Measurements from ENCODE around the gene MAGI1.

MAGI1 gene

DNA sequence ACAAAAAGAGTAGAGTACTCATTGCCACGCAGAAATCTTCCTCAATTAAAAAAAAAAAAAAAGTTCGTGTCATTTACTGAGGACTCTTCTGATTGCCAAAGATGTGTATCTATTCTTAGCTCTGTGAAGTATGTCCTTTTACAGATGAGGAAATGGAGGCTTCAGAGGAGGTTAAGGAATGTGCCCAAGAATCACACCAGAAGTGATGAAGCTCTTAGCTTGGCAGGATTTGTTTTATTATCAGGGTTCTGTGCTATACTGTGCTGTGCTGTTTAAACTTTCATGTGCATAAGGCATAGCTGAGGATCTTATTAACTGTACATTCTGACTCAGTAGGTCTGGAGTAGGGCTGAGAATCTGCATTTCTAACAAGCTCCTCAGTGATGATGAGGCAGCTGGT lies 685.8 kb downstream of the MAGI1 start:
- ChIA-PET POLR2A (no interaction called here), CTCF (interaction anchor here (1.3 kb wide), 1 partner anchor 10 kb away, joined by 3 read pairs; no protein-coding TSS in a partner anchor)
- TF ChIP-seq FOXK2 (IDR thresholded peaks at IDR 0.05) (no peak), FOXM1 (IDR thresholded peaks at IDR 0.05; ENCODE audit: borderline replicate concordance) (no peak), HDGF (IDR thresholded peaks at IDR 0.05; ENCODE audit: borderline replicate concordance) (no peak), ZNF384 (IDR thresholded peaks at IDR 0.05) (no peak), ELF4 (IDR thresholded peaks at IDR 0.05) (no peak), LEF1 (IDR thresholded peaks at IDR 0.05; ENCODE audit: borderline replicate concordance) (no peak), L3MBTL2 (conservative IDR thresholded peaks at IDR 0.05) (no peak), ARNT (IDR thresholded peaks at IDR 0.05) (no peak), NFRKB (IDR thresholded peaks at IDR 0.05) (no peak), BHLHE40 (IDR thresholded peaks at IDR 0.05; ENCODE audit: borderline replicate concordance) (no peak), SP1 (IDR thresholded peaks at IDR 0.05) (no peak)
- TF ChIP-seq, protein P1, sequence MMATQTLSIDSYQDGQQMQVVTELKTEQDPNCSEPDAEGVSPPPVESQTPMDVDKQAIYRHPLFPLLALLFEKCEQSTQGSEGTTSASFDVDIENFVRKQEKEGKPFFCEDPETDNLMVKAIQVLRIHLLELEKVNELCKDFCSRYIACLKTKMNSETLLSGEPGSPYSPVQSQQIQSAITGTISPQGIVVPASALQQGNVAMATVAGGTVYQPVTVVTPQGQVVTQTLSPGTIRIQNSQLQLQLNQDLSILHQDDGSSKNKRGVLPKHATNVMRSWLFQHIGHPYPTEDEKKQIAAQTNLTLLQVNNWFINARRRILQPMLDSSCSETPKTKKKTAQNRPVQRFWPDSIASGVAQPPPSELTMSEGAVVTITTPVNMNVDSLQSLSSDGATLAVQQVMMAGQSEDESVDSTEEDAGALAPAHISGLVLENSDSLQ (IDR thresholded peaks at IDR 0.05): no peak
- DNase-seq (ENCODE audit: extremely low spot score): no peak

DNA sequence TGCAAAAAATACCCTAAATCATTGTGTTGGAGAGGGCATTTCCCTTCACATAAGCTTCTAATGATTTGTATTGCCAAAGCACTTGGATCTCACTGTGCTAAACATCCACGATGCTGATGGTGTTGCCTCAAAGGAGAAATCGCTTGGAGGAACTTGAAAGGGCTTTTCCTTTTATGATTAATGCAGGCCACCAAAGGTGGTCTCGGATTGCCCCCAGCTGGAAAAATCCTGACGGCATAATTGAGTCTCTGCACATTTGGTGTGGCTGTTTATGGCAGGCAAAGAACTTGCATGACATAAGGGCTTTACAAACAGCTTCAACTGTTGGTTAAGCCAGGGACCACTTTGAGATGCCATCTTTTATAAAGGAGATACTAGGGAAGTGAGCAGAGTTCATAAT lies 687.0 kb downstream of the MAGI1 start:
- CTCF ChIA-PET: no interaction called here

DNA sequence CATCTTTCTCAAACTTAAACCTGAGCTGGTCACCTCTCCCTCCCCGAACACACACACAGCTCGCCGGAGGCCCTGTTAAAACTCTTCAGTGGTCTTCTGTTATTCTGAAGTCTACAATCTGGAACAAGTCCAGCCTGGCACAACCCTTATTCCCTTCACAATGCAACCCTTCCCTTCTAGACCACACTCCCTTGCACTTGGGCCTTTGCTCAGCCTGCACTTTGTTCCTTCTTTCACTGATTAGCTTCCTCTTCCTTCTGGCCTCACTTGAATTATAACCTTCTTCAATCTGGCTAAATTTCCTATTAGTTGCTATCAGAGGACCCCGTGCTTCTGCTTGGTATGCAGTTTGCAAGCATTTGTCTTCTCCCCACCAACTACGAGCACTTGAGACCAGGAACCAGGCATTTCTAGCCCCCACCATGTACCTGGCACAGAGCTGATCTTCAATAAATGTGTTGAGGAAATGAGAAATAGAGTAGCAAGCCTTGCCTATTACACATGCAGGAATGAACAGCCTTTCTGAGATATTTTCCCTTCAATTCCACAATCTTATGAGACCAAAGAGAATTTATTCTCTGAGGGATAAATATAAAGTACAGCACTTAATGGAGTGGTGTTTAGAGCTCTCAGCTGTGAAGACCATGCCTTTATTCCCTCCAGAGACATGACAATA lies 687.8 kb downstream of the MAGI1 start:
- POLR2A ChIA-PET: no interaction called here

More for the DNA sequence above, 687.0 kb downstream of the MAGI1 start:
- TF ChIP-seq HDGF (IDR thresholded peaks at IDR 0.05; ENCODE audit: borderline replicate concordance) (no peak), LEF1 (IDR thresholded peaks at IDR 0.05; ENCODE audit: borderline replicate concordance) (no peak), SUZ12 (IDR thresholded peaks at IDR 0.05) (no peak), SP1 (IDR thresholded peaks at IDR 0.05) (no peak), ZNF384 (IDR thresholded peaks at IDR 0.05) (no peak), TARDBP (IDR thresholded peaks at IDR 0.05) (no peak), NFRKB (IDR thresholded peaks at IDR 0.05) (no peak), FOXA1 (IDR thresholded peaks at IDR 0.05) (no peak), ELF4 (IDR thresholded peaks at IDR 0.05) (no peak), L3MBTL2 (conservative IDR thresholded peaks at IDR 0.05) (no peak), FOXK2 (IDR thresholded peaks at IDR 0.05) (no peak), BHLHE40 (IDR thresholded peaks at IDR 0.05; ENCODE audit: borderline replicate concordance) (no peak)
- TF ChIP-seq, protein P1 (IDR thresholded peaks at IDR 0.05): no peak
- POLR2A ChIA-PET: no interaction called here
- no peak for DNase-seq (ENCODE audit: extremely low spot score)

DNA sequence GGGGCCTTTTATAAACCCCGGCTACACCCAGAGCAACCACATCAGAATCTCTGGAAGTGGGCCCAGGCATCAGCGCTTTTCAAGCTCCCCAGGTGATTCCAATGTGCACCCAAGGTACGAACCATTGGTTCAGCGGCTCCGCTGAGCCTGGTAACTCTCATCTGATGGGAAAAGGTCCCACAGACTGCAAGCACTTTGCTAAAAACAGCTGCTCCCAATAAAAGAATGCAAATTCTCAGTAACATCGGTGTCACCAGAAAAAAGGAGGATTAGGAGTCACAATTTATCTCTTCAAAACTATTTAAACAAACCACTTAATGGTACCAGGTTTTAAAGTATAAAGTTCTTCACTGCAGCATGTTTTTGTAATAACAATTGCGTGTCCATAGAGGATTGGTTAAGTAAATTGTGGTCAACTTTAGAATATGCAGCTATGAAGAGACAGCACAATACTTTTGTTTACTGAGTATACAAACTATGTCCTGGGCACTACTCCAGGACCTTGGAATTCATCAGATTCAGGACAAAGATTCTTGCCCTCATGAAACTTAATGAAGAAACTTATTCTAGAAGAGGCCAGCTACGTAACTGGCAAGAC lies 690.2 kb downstream of the MAGI1 start:
- POLR2A ChIA-PET: no interaction called here
- DNase-seq (ENCODE audit: extremely low spot score): no peak
- TF ChIP-seq NFRKB (IDR thresholded peaks at IDR 0.05) (no peak), ARNT (IDR thresholded peaks at IDR 0.05) (no peak), FOXK2 (IDR thresholded peaks at IDR 0.05) (no peak), L3MBTL2 (conservative IDR thresholded peaks at IDR 0.05) (no peak), ELF4 (IDR thresholded peaks at IDR 0.05) (no peak), HDGF (IDR thresholded peaks at IDR 0.05; ENCODE audit: borderline replicate concordance) (no peak), CTBP1 (IDR thresholded peaks at IDR 0.05; ENCODE audit: borderline replicate concordance) (no peak), SP1 (IDR thresholded peaks at IDR 0.05) (no peak), ZNF384 (IDR thresholded peaks at IDR 0.05) (no peak), TARDBP (IDR thresholded peaks at IDR 0.05) (no peak), SUZ12 (IDR thresholded peaks at IDR 0.05) (no peak)
- TF ChIP-seq, protein P1 (IDR thresholded peaks at IDR 0.05): no peak
- CTCF ChIA-PET: interaction anchor here (0.7 kb wide), 1 partner anchor 806 kb away, joined by 3 read pairs; no protein-coding TSS in a partner anchor

More for the DNA sequence above, 687.8 kb downstream of the MAGI1 start:
- CTCF ChIA-PET: no interaction called here
- TF ChIP-seq ZNF384 (IDR thresholded peaks at IDR 0.05) (no peak), L3MBTL2 (conservative IDR thresholded peaks at IDR 0.05) (no peak)
- no peak for DNase-seq (ENCODE audit: extremely low spot score)

DNA sequence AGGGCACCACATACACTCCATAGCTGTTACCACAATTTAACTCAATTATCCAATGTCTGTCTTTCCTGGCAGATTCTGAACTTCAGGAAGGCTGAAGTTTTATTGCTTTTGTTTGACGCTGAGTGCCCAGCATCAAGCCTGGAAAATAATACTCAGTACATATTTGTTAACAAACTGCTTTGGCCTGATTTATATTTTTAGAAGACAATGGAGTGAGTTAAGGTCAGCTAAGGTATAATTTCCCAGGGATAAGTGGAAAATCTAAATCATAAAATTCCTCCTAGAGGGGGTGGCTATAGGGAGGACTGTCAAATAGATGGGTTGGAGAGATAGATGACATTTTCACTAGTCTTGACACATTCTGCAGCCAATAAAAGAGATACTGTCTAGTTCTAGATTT lies 691.6 kb downstream of the MAGI1 start:
- DNase-seq (ENCODE audit: extremely low spot score): no peak
- POLR2A ChIA-PET: no interaction called here

More for the DNA sequence above, 691.6 kb downstream of the MAGI1 start:
- CTCF ChIA-PET: no interaction called here
- TF ChIP-seq L3MBTL2 (conservative IDR thresholded peaks at IDR 0.05) (no peak), FOXA1 (IDR thresholded peaks at IDR 0.05) (no peak), ZNF384 (IDR thresholded peaks at IDR 0.05) (no peak), NFRKB (IDR thresholded peaks at IDR 0.05) (no peak), BHLHE40 (IDR thresholded peaks at IDR 0.05; ENCODE audit: borderline replicate concordance) (no peak), ELF4 (IDR thresholded peaks at IDR 0.05) (no peak), HDGF (IDR thresholded peaks at IDR 0.05; ENCODE audit: borderline replicate concordance) (no peak), SUZ12 (IDR thresholded peaks at IDR 0.05) (no peak), FOXK2 (IDR thresholded peaks at IDR 0.05) (no peak), TARDBP (IDR thresholded peaks at IDR 0.05) (no peak), LEF1 (IDR thresholded peaks at IDR 0.05; ENCODE audit: borderline replicate concordance) (no peak), SP1 (IDR thresholded peaks at IDR 0.05) (no peak), CTBP1 (IDR thresholded peaks at IDR 0.05; ENCODE audit: borderline replicate concordance) (no peak), FOXM1 (IDR thresholded peaks at IDR 0.05; ENCODE audit: borderline replicate concordance) (no peak), ARNT (IDR thresholded peaks at IDR 0.05) (no peak)
- TF ChIP-seq, protein P1 (IDR thresholded peaks at IDR 0.05): no peak

Measured in HEK293T (cell line).